GM19043 (cell line): ENCODE measurements around the gene TMEM125.

Source experiments
- ATAC-seq: cut with Tn5 transposase; IDR thresholded peaks from one replicate; pipeline ENCODE4 v1.9.1; 2021; ENCODE audit warnings: low read depth; ENCODE audit not compliant: unreplicated experiment

Gene TMEM125

DNA sequence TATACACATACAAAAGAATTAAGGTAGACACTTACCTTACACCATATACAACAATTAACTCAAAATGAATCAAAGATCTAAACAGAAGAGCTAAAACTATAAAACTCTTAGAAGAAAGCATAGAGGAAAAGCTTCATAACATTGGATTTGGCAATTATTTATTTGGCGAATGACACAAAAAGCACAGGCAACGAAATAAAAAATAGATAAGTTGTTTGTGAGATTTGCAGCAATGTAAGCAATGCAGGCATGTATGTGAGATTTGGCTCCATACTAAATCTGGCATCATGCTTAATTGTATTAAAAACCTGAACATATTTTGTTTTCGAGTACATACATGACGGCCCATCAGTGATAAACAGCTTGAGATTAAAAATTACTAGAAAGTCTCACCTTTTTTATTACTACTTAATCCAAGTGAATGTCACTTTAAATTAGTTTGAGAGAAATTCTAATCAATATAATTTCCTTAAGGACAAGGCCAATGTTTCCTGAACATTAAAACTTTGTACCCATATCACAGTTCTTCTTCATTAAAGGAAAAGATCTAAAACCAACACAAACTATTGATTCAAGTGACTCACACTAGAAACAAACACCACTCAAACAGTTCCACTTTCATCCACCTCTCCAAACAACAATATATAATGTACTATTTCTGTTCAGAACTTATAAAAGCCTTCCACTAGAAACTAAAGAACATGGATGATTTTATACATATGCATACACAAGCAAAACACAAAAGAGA is 23.1 kb upstream of the TMEM125 start:
- ATAC-seq = no peak

DNA sequence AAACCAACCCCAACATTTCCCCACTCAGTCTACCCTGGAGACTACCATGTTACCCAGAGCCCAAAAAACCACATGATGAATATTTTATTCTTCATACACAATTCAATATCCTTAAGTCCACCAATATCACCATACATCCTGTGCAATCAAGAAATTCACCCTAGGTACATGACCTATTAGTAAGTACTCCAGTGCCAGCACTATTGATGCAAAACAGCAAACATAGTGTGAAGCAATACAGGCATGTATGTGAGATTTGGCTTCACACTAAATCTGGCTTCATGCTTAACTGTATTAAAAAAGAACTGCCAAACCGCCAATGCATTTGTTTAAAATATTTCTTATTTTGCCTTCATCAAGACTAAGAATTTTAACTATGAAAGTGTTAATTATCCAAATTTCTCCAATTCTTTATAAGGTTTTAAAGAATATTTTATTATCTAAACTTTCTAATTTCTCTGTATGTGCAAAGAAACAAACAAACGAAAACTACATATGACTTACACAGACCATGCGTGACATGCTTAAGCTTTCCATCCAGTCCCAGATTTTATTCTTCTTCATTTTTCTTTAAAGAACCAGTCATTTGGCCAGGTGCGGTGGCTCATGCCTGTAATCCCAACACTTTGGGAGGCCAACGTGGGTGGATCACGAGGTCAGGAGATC is 22.4 kb upstream of the TMEM125 start:
- no peak for ATAC-seq

DNA sequence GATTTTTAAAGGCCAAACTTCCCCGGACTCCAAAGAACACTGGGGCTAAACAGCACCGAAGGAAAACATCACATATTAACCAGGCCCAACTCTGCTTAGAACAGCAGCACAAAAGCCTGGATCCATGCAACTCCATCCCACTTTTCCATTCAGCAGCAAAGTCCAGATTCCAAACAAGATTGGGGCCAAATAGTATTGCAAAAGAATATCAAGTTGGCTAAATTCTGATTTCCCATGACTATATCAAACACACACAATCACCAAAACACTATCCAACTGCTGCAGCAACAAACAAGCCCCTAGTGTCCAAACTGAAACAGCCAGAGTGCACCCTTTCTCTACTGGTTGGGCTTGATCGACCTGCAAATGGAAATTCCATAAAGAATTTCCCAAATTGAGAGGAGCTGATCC is 19.4 kb upstream of the TMEM125 start:
- ATAC-seq = no peak

DNA sequence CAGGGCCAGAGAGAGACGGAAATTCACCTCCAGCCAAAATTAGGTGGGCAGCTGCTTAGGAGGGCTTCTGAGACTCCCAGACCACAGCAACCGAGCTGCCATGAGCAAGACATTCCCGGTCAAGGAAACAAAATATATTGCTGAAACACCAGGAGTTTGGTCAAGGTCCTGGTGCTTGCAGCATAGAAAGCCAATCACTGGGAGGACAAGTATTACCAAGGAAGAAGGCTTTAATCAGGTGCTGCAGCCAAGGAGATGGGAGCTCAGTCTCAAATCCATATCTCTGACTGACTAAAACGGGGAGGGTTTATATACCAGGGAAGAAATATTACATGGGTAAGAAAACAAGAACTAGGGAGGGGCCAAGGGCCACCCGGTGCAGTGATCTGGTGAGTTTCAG is 18.8 kb upstream of the TMEM125 start:
- no peak for ATAC-seq

- no peak for ATAC-seq
Observed at GRCh38 chr1:43252225-43252624, 17.6 kb upstream of the TMEM125 start.

DNA sequence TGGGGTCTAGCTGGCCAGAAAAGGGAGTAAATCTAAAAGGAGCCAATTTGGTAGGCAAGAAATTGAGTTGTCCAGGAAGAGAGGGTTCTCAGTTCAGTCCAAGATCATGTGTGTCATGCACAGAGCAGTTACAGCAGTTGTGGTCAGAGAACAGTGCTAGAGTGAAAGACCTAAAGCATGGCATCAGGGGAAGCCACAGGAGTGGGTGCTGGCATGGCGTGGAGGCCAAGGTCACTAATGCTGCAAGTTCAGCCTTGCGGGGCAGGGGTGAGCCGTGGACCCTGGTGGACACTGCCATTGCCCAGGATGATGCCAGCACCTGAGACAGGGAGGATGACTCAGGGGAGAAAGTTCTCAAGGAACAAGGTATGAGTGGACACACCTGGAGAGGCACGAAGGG is 16.6 kb upstream of the TMEM125 start:
- no peak for ATAC-seq

- no peak for ATAC-seq
Observed at GRCh38 chr1:43253876-43254275, 15.9 kb upstream of the TMEM125 start.

DNA sequence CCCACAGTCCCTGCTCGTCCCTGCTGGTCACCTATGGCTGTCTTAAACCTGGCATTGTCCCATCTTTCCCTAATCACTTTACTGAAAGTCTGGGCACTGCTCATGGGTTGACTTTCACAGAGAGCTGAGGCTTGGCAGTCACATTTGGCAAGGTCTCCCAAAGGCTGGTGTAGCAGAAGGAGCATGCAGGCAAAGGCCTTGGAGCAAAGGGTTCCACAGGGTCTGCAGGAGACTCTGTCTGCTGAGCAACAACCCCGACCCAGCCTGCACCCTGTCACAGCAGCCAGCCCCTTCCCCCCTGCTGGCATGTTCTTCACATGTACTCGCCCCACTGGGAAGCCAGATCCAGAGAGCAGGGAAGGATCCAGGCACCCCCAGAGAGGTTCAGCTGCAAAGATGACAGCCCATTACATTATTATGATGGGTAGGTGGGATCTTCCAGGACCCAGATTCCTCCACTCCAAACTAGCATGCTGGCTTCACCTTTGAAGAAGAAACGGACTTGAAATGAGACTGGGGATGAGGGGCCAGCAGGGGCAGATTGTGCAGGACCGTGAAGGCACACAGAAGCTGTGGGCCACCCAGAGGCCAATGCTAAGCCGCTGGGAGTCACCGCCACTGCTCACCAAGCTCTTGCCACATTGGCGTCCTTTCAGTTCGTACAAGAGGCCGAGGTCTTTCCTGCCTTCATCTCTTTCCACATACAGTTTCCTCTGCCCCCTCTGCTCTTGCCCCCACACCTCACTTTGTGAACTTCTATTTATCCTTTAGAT is 14.2 kb upstream of the TMEM125 start:
- ATAC-seq = no peak

DNA sequence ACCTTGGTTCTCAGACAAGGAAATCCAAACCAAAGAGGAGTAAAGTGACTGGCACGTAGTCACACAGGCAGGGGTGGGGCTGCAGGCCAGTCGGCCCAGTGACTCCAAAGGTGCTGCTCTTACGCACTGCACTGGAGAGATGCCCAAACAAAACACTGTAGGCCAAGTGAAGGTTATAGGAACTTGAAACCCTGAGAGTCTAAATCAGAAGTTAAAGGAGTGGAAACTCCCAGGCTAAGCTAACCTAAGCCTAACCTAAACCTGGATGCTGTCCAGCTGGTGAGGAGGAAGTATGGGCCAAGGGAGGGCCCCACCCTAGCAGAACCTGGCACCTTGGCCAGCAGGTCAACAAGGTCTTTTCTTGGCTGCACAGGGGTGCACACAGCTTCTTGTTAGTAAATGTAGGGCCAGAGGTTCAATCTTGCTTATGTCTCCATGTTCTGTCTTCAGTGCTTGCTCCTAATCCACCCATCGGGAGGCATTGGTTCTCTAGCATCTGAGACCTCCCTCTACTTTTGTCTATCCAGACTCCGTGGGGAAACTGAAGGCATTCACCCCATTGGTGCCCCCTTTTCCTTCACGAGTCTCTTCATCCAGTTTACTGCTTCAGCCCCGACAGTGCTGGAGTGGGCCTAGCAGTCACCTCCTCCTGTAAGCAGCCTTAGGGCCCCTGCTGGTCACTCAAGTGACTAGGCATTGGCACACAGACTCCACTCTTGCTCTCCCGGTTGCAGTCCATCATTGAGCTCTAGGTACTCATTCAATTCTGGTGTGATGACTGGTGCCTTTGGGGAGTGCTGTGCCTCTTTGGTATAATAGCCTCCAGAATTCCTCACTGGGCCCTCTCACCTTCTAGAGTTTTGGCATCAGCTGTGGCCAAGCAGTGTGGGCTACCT is 12.9 kb upstream of the TMEM125 start:
- no peak for ATAC-seq

DNA sequence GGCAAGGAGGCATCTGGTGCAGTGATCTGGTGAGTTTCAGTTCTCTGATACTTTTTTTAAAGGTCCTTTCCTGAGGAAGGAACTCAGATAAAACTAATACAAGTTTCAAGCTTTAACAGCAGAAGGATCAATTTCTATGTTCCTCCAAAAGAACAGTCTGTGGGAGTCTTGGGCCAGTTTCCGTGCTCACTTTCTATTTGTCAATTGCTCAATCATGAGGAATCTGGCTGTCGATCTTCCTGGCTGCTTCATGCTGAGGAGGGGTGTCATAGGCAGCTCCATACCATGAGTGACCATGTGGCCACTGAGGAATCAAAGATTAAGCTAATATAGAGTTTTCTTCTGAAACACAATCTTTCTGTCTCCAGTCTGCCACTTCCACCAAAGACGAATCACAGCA is 11.4 kb upstream of the TMEM125 start:
- no peak for ATAC-seq

DNA sequence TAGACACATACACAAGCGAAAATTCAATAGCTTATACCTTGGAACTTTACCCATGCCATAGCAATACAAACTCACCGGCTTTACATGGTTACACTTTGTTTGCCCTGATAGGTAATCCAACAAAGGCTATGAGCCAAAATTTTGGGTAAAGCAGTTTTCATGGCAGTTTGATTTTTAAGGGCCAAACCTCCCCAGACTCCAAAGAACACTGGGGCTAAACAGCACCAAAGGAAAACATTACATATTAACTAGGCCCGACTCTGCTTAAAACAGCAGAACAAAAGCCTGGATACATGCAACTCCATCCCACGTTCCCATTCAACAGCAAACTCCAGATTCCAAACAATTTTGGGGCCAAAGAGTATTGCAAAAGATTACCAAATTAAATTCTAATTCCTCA is 4.4 kb upstream of the TMEM125 start:
- ATAC-seq = no peak

DNA sequence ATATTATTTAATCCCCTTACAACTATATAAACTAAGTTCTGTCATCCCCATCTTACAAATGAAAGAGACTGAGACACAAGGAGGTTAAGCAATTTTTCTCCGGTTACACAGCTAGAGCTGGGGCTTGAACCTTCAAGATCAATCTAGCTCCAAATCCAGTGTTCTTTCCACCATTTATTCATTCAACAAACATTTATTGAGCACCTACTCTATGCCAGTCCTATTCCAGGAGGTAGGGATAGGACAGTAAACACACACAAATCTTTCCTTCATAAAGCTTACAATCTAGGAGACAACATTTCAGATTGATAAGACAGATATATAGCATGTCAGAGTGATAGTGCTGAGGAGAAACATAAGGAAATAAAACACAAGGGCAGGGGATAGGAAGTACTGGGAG is 2.9 kb upstream of the TMEM125 start:
- ATAC-seq = no peak

- ATAC-seq = no peak
Observed at GRCh38 chr1:43267291-43267805, 2.4 kb upstream of the TMEM125 start.

- ATAC-seq = no peak
Observed at GRCh38 chr1:43267818-43268425, 1.9 kb upstream of the TMEM125 start.

GRCh38 chr1:43270421-43271095 is 775 bp downstream of the TMEM125 start:
- no peak for ATAC-seq

- ATAC-seq = no peak
Observed at GRCh38 chr1:43271186-43272118, 1.7 kb downstream of the TMEM125 start.

GRCh38 chr1:43272161-43272560 is 2.4 kb downstream of the TMEM125 start:
- ATAC-seq = no peak
